BE2C (cell line): Measurements from ENCODE around the gene SMARCAL1.

Source experiments
- DNase-seq: peaks from one replicate; pipeline ENCODE4 v3.0.0-alpha.2; 2020
- H3K27me3 ChIP-seq: fragments of 250-450 bp; sonication (Bioruptor Pico); 2 replicates; pipeline ENCODE4 v1.5.1; 2020; ENCODE audit warnings: mild to moderate bottlenecking
- H3K36me3 ChIP-seq: fragments of 250-450 bp; sonication (Bioruptor Pico); 2 replicates; pipeline ENCODE4 v1.5.1; 2020; ENCODE audit warnings: mild to moderate bottlenecking
- H3K4me1 ChIP-seq: fragments of 250-450 bp; sonication (Bioruptor Pico); 2 replicates; pipeline ENCODE4 v1.5.1; 2020
- H3K4me3 ChIP-seq: 2 replicates; pipeline ENCODE4 v1.5.1; 2011; ENCODE audit warnings: low read depth, low read length
- H3K9me3 ChIP-seq: fragments of 250-450 bp; sonication (Bioruptor Pico); 2 replicates; pipeline ENCODE4 v1.5.1; 2020
- CTCF ChIP-seq: IDR thresholded peaks from 2 replicates; pipeline ENCODE4 v1.5.1; 2012; ENCODE audit warnings: mild to moderate bottlenecking, low read depth, low read length

SMARCAL1 gene

GRCh38 chr2:216389570-216389969 is 22.7 kb upstream of the SMARCAL1 start:
- Histone ChIP-seq H3K9me3 (no peaks in the 10 kb centered on the region), H3K27me3 (no peaks in the 10 kb centered on the region), H3K4me1 (no peaks in the 10 kb centered on the region), H3K36me3 (no peaks in the 10 kb centered on the region), H3K4me3 (no peak overlapping the region)
- no peak for DNase-seq
- no peak for TF ChIP-seq CTCF

DNA sequence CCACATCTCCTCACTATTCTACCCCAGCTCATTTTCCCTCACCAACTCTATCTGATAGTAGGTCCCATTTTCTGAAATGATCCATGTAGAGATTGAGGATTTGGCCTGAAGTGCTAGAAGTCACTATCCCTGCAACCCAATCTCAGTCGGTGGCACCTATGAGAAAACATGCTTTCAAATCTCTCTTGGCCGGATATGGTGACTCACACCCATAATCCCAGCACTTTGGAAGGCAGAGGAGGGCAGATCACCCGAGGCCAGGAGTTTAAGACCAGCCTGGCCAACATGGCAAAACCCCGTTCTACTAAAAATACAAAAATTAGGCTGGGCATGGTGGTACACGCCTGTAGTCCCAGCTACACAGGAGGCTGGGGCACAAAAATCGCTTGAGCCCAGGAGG is 20.9 kb upstream of the SMARCAL1 start:
- H3K4me3 ChIP-seq: no peak overlapping the region
- no peaks in the 10 kb centered on the region for H3K36me3 ChIP-seq
- no peaks in the 10 kb centered on the region for H3K9me3 ChIP-seq
- H3K27me3 ChIP-seq: no peaks in the 10 kb centered on the region
- no peak for TF ChIP-seq CTCF
- no peaks in the 10 kb centered on the region for H3K4me1 ChIP-seq
- DNase-seq: no peak

- no peak for DNase-seq
- no peaks in the 10 kb centered on the region for H3K9me3 ChIP-seq
- no peaks in the 10 kb centered on the region for H3K27me3 ChIP-seq
- H3K36me3 ChIP-seq: no peaks in the 10 kb centered on the region
- TF ChIP-seq CTCF: no peak
- H3K4me1 ChIP-seq: no peaks in the 10 kb centered on the region
- no peak overlapping the region for H3K4me3 ChIP-seq
Measured at GRCh38 chr2:216392018-216392562, 20.2 kb upstream of the SMARCAL1 start.

- H3K4me3 ChIP-seq: no peak overlapping the region
- DNase-seq: no peak
- no peaks in the 10 kb centered on the region for H3K9me3 ChIP-seq
- TF ChIP-seq CTCF: no peak
- H3K36me3 ChIP-seq: no peaks in the 10 kb centered on the region
- H3K27me3 ChIP-seq: no peaks in the 10 kb centered on the region
- no peaks in the 10 kb centered on the region for H3K4me1 ChIP-seq
Measured at GRCh38 chr2:216392945-216393840, 19.1 kb upstream of the SMARCAL1 start.

GRCh38 chr2:216394881-216395280 is 17.4 kb upstream of the SMARCAL1 start:
- no peaks in the 10 kb centered on the region for H3K4me1 ChIP-seq
- H3K27me3 ChIP-seq: no peaks in the 10 kb centered on the region
- H3K36me3 ChIP-seq: no peaks in the 10 kb centered on the region
- H3K4me3 ChIP-seq: no peak overlapping the region
- no peaks in the 10 kb centered on the region for H3K9me3 ChIP-seq
- no peak for DNase-seq
- TF ChIP-seq CTCF: no peak

- TF ChIP-seq CTCF: no peak
- Histone ChIP-seq H3K4me1 (peaks cover 8% of the 10 kb centered on the region), H3K27me3 (no peaks in the 10 kb centered on the region), H3K4me3 (no peak overlapping the region), H3K36me3 (no peaks in the 10 kb centered on the region), H3K9me3 (no peaks in the 10 kb centered on the region)
- no peak for DNase-seq
Measured at GRCh38 chr2:216399621-216400020, 12.7 kb upstream of the SMARCAL1 start.
